H1 (cell line): ENCODE results near the gene THBS4. TPM values are rescaled to one million over a fixed set of nuclear protein-coding genes. Genes with fewer than 3 reads are reported as not detected.

Source experiments
- CTCF ChIA-PET: fragments of 300-600 bp; sonication (Branson Sonifier 250); formaldehyde crosslinking; loops from one replicate; lab custom pipeline; 2021; ENCODE audit not compliant: partially characterized antibody; lab: Charles Lee
- POLR2A ChIA-PET: fragments of 300-600 bp; sonication (Branson Sonifier 250); formaldehyde crosslinking; loops from one replicate; lab custom pipeline; 2021; ENCODE audit warnings: inconsistent platforms; ENCODE audit not compliant: partially characterized antibody; lab: Charles Lee
- DNase-seq, 2 experiments: peaks; one replicate each; pipeline versions ENCODE4 v3.0.0 to v3.0.0-alpha.2; 2010 to 2022; ENCODE audit warnings: low spot score in 2 of 2, low read depth in 1 of 2, mixed read lengths in 1 of 2
- FAIRE-seq: peaks from 2 replicates; lab custom pipeline; 2011; peaks lifted over from hg19 to GRCh38; lab: Jason Lieb, UNC
- H2AFZ ChIP-seq: 2 replicates; pipeline ENCODE4 v1.8.1; 2012; ENCODE audit warnings: low read length, inconsistent platforms
- H2AK5ac ChIP-seq: 2 replicates; pipeline ENCODE4 v1.6.1; 2013; ENCODE audit warnings: low read depth, low read length
- H2BK120ac ChIP-seq: replicated peaks from 2 replicates; pipeline ENCODE3; 2013; ENCODE audit warnings: low read depth, low read length, inconsistent platforms
- H2BK12ac ChIP-seq: 2 replicates; pipeline ENCODE4 v1.6.1; 2013; ENCODE audit warnings: low read depth, low read length
- H2BK15ac ChIP-seq: 2 replicates; pipeline ENCODE4 v1.6.1; 2013; ENCODE audit warnings: low read length
- H2BK20ac ChIP-seq: 2 replicates; pipeline ENCODE4 v1.6.1; 2013; ENCODE audit warnings: low read length
- H2BK5ac ChIP-seq: 2 replicates; pipeline ENCODE4 v1.6.1; 2013; ENCODE audit warnings: low read depth, low read length
- H3K14ac ChIP-seq: 2 replicates; pipeline ENCODE4 v1.6.1; 2013; ENCODE audit warnings: inconsistent platforms; ENCODE audit not compliant: insufficient read length
- H3K18ac ChIP-seq: 2 replicates; pipeline ENCODE4 v1.6.1; 2013; ENCODE audit warnings: low read length; ENCODE audit errors: extremely low read depth
- H3K23ac ChIP-seq: 2 replicates; pipeline ENCODE4 v1.6.1; 2013; ENCODE audit warnings: inconsistent platforms; ENCODE audit not compliant: insufficient read length
- H3K23me2 ChIP-seq: 2 replicates; pipeline ENCODE4 v1.6.1; 2013; ENCODE audit warnings: low read depth, low read length
- H3K27ac ChIP-seq: 2 replicates; pipeline ENCODE4 v1.6.1; 2011; ENCODE audit warnings: low read depth, low read length, inconsistent platforms
- H3K27me3 ChIP-seq, 4 experiments: replicated peaks in 1 of 4; 1 replicate in 1 of 4; 2 replicates in 3 of 4; pipeline versions ENCODE4 v1.6.1 to v1.8.1; 2011 to 2013; ENCODE audit warnings: low read length in 3 of 4, mild to moderate bottlenecking in 3 of 4, inconsistent platforms in 2 of 4, mixed read lengths in 2 of 4, moderate library complexity in 1 of 4; ENCODE audit not compliant: control insufficient read depth in 3 of 4, insufficient read depth in 3 of 4; ENCODE audit errors: extremely low read depth in 1 of 4
- H3K36me3 ChIP-seq, 4 experiments: 2 replicates each; pipeline versions ENCODE4 v1.6.1 to v1.8.1; 2011 to 2013; ENCODE audit warnings: mild to moderate bottlenecking in 4 of 4, low read length in 3 of 4, moderate library complexity in 2 of 4, control low read depth in 1 of 4, inconsistent platforms in 1 of 4; ENCODE audit not compliant: insufficient read depth in 4 of 4, control insufficient read depth in 2 of 4
- H3K4ac ChIP-seq: replicated peaks from 2 replicates; pipeline ENCODE3; 2013; ENCODE audit warnings: low read length, low read depth, mixed read lengths, inconsistent platforms; ENCODE audit not compliant: insufficient read length
- H3K4me1 ChIP-seq, 4 experiments: replicated peaks in 1 of 4; 1 replicate in 1 of 4; 2 replicates in 3 of 4; pipeline versions ENCODE4 v1.6.1 to v1.8.1; 2011 to 2013; ENCODE audit warnings: low read length in 3 of 4, inconsistent platforms in 2 of 4, mixed read lengths in 1 of 4; ENCODE audit not compliant: insufficient read depth in 4 of 4, control insufficient read depth in 3 of 4
- H3K4me2 ChIP-seq, 2 experiments: 2 replicates each; pipeline versions ENCODE4 v1.6.1 to v1.8.1; 2011 to 2013; ENCODE audit warnings: low read depth in 2 of 2, low read length in 2 of 2, control low read depth in 1 of 2, inconsistent platforms in 1 of 2, mild to moderate bottlenecking in 1 of 2; ENCODE audit not compliant: insufficient read depth in 1 of 2
- H3K4me3 ChIP-seq, 4 experiments: fragments of 200-600, 300-600 bp in 1 of 4; sonication (generic), shearing (Covaris generic), sonication (Bioruptor Twin) in 1 of 4; 2 replicates each; pipeline versions ENCODE4 v1.5.1 to v1.8.1; 2011 to 2016; ENCODE audit warnings: low read length in 4 of 4, low read depth in 3 of 4, control low read depth in 2 of 4, inconsistent platforms in 2 of 4, mild to moderate bottlenecking in 2 of 4, mixed read lengths in 1 of 4, moderate library complexity in 1 of 4; ENCODE audit not compliant: insufficient read depth in 2 of 4; ENCODE audit errors: extremely low read depth in 1 of 4
- H3K56ac ChIP-seq: replicated peaks from 2 replicates; pipeline ENCODE3; 2013; ENCODE audit warnings: low read depth, mild to moderate bottlenecking, mixed read lengths, low read length, inconsistent platforms; ENCODE audit not compliant: insufficient read length
- H3K79me1 ChIP-seq: 2 replicates; pipeline ENCODE4 v1.6.1; 2013; ENCODE audit warnings: low read depth, low read length, control low read depth
- H3K79me2 ChIP-seq, 2 experiments: 2 replicates each; pipeline versions ENCODE4 v1.6.1 to v1.8.1; 2012 to 2013; ENCODE audit warnings: low read length in 2 of 2, mild to moderate bottlenecking in 2 of 2, inconsistent platforms in 1 of 2; ENCODE audit not compliant: insufficient read depth in 2 of 2, control insufficient read depth in 1 of 2
- H3K9ac ChIP-seq, 4 experiments: replicated peaks in 1 of 4; 1 replicate in 1 of 4; 2 replicates in 3 of 4; pipeline versions ENCODE4 v1.6.1 to v1.8.1; 2011 to 2013; ENCODE audit warnings: low read depth in 3 of 4, low read length in 3 of 4, control low read depth in 2 of 4, mild to moderate bottlenecking in 2 of 4, moderate library complexity in 2 of 4, inconsistent platforms in 1 of 4; ENCODE audit errors: extremely low read depth in 1 of 4
- H3K9me3 ChIP-seq, 2 experiments: 2 replicates each; pipeline versions ENCODE4 v1.6.1 to v1.8.1; 2012 to 2013; ENCODE audit warnings: mild to moderate bottlenecking in 2 of 2, moderate library complexity in 2 of 2, control low read depth in 1 of 2, inconsistent platforms in 1 of 2, low read depth in 1 of 2, low read length in 1 of 2, mixed read lengths in 1 of 2; ENCODE audit not compliant: insufficient read depth in 2 of 2
- H4K20me1 ChIP-seq, 2 experiments: replicated peaks in 1 of 2; 2 replicates each; pipeline versions ENCODE3 to v1.8.1; 2011 to 2013; ENCODE audit warnings: inconsistent platforms in 2 of 2, low read length in 2 of 2, mild to moderate bottlenecking in 1 of 2; ENCODE audit not compliant: insufficient read depth in 2 of 2, control insufficient read depth in 1 of 2
- H4K5ac ChIP-seq: 2 replicates; pipeline ENCODE4 v1.6.1; 2013; ENCODE audit warnings: low read length, low read depth, mixed read lengths, inconsistent platforms; ENCODE audit not compliant: insufficient read length
- H4K8ac ChIP-seq: 2 replicates; pipeline ENCODE4 v1.8.0; 2013; ENCODE audit warnings: mild to moderate bottlenecking, moderate library complexity, low read length, inconsistent platforms; ENCODE audit not compliant: insufficient read depth; ENCODE audit errors: extremely low read depth
- H4K91ac ChIP-seq: replicated peaks from 2 replicates; pipeline ENCODE3; 2013; ENCODE audit warnings: low read length, mixed read lengths, inconsistent platforms; ENCODE audit not compliant: insufficient read length
- CREB1 ChIP-seq: IDR thresholded peaks from 2 replicates; pipeline ENCODE4 v1.6.1; 2012; ENCODE audit warnings: inconsistent platforms
- CTBP2 ChIP-seq: IDR thresholded peaks from 2 replicates; pipeline ENCODE4 v1.7.0; 2011; ENCODE audit warnings: borderline replicate concordance, mild to moderate bottlenecking, moderate library complexity, mixed read lengths, low read length; ENCODE audit not compliant: insufficient read depth, insufficient read length
- MAFK ChIP-seq: IDR thresholded peaks from 2 replicates; pipeline ENCODE4 v1.6.1; 2012; ENCODE audit warnings: low read depth, mild to moderate bottlenecking, improper control_type of control experiment, low read length
- SP2 ChIP-seq: IDR thresholded peaks from 2 replicates; pipeline ENCODE4 v1.6.1; 2012; ENCODE audit warnings: mild to moderate bottlenecking, low read length, inconsistent platforms
- WGBS, 2 experiments: shearing (Covaris generic) in 1 of 2; methylation state at CpG; one replicate each; pipeline versions ENCODE4 v1.1.6 to v1.1.7; 2013 to 2015; ENCODE audit warnings: low lambda C conversion rate in 2 of 2, mixed read lengths in 2 of 2, inconsistent platforms in 1 of 2, low coverage in 1 of 2, missing lambda C conversion rate in 1 of 2; ENCODE audit not compliant: insufficient replicate concordance in 2 of 2, insufficient coverage in 1 of 2, insufficient read length in 1 of 2; ENCODE audit errors: extremely low coverage in 1 of 2, missing lambda C conversion rate in 1 of 2; 5-methylcytosine and 5-hydroxymethylcytosine counted together
- polyA plus RNA-seq, 7 experiments: library from polyadenylated mRNA; depleted of rRNA in 3 of 7; stranded (reverse) in 5 of 7; unstranded in 2 of 7; fragments of >200 nt in 5 of 7; fragments of 200-250 nt in 2 of 7; gene quantifications; 1 replicate in 5 of 7; 2 replicates in 1 of 7; 4 replicates in 1 of 7; pipeline versions ENCODE4 v1.2.1 to v1.2.3, GENCODE V29; 2011 to 2013; ENCODE audit warnings: missing spikeins in 2 of 7, mixed read lengths in 2 of 7
- total RNA-seq: library from RNA; stranded (reverse); fragmentation: NEBNext Ultra II Directional; extraction: Animal tissue kit (Norgen Biotek cat#: 25700); gene quantifications from 2 replicates; pipeline ENCODE4 v1.2.1, GENCODE V29; 2021

THBS4 gene
- total and polyA plus RNA-seq, 2 of the 8 experiments (the other 6 are each of a cell fraction or from before 2014, with no cell fraction given): 12.8 to 25.4 TPM

- H3K4me2 ChIP-seq: no peak overlapping the region
- no peak overlapping the region for H3K4me3 ChIP-seq
- peaks cover 0 to 2% (median 0%) of the 10 kb centered on the region in 4 experiments; a peak in 1 of 7 replicates for H3K4me1 ChIP-seq
- ChIA-PET CTCF (interaction anchor here (1.2 to 1.4 kb wide), 2 partner anchors 11 to 90 kb away, joined by 3 to 4 read pairs; no protein-coding TSS in a partner anchor), POLR2A (no interaction called here)
- no peak overlapping the region for H2AK5ac ChIP-seq
- H3K9ac ChIP-seq: no peak overlapping the region
- H3K27ac ChIP-seq: no peak overlapping the region
- no peaks in the 10 kb centered on the region for H3K9me3 ChIP-seq
- H3K27me3 ChIP-seq: no peaks in the 10 kb centered on the region
- H4K5ac ChIP-seq: no peak overlapping the region
- DNase-seq: no peak
- peaks cover 3 to 14% (median 7%) of the 10 kb centered on the region in 4 experiments; a peak in 6 of 8 replicates for H3K36me3 ChIP-seq
- H2BK12ac ChIP-seq: no peak overlapping the region
- H3K4ac ChIP-seq: no peak overlapping the region
- H4K91ac ChIP-seq: no peak overlapping the region
- H3K23ac ChIP-seq: no peak overlapping the region
- FAIRE-seq: no peak
- H2BK120ac ChIP-seq: no peak overlapping the region
- no peak overlapping the region for H2BK20ac ChIP-seq
- no peak overlapping the region for H2AFZ ChIP-seq
- no peaks in the 10 kb centered on the region; the same call in 1 of the 2 replicates for H3K79me1 ChIP-seq
- no peak overlapping the region for H3K14ac ChIP-seq
- TF ChIP-seq SP2 (no peak), MAFK (no peak), CREB1 (no peak), CTBP2 (no peak)
- H2BK15ac ChIP-seq: no peak overlapping the region
- H2BK5ac ChIP-seq: no peak overlapping the region
- no peak overlapping the region for H4K8ac ChIP-seq
- peaks cover 6% of the 10 kb centered on the region for H3K23me2 ChIP-seq
- WGBS, 2 experiments: 90% methylated on average over 2 of the region's 2 CpGs; no CpG with 5 or more reads in 1 of the 2 experiments
- peaks cover 0 to 14% of the 10 kb centered on the region in 2 experiments; a peak in 3 of 4 replicates for H3K79me2 ChIP-seq
- H4K20me1 ChIP-seq: no peaks in the 10 kb centered on the region
- no peak overlapping the region for H3K18ac ChIP-seq
- H3K56ac ChIP-seq: no peak overlapping the region
Observed at GRCh38 chr5:79992891-79993657, 42.1 kb upstream of the THBS4 start.
